HG03571 (cell line): ENCODE data around the gene CNOT11.
"Not testable (repeated sequence)": the region's sequence is repeated elsewhere in the genome, so short reads cannot be mapped to it uniquely, and the experiment has no call there.

Experiments
- ATAC-seq: cut with Tn5 transposase; IDR thresholded peaks from one replicate; pipeline ENCODE4 v1.9.1; 2021; ENCODE audit not compliant: unreplicated experiment

The CNOT11 gene

DNA sequence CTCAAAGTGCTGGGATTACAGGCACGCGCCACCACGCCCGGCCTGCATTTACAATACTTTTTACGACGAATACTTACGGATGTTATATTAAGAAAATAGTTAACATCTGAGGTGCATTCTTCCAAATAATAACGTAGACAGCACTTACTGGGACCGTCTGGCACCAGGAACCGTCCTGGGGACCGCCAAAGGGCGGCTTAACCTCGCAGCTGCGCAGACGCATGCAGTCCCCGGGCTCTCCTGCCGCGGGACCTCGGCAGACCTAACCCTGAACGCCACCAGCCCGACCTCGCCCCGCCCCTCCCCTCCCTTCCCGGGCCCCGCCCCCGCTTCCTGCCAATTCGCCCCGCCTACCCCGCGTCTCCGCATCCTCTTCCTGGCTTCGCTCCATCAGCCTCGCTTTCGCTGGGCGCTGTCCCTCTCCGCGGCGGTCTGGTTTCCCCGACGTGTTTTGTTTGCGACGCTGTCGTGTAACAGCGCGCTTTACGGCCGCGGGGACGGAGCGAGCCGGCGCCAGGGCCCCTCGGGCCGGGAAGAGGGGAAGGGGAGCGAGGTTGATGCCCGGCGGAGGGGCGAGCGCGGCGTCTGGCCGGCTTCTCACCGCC is at the start of gene CNOT11:
CNOT11 (plus strand) TSS at position 479 of the 605 bp plus-strand sequence; CDS start at position 558, 79 bp downstream.
- peak; percentile 85 for ATAC-seq

DNA sequence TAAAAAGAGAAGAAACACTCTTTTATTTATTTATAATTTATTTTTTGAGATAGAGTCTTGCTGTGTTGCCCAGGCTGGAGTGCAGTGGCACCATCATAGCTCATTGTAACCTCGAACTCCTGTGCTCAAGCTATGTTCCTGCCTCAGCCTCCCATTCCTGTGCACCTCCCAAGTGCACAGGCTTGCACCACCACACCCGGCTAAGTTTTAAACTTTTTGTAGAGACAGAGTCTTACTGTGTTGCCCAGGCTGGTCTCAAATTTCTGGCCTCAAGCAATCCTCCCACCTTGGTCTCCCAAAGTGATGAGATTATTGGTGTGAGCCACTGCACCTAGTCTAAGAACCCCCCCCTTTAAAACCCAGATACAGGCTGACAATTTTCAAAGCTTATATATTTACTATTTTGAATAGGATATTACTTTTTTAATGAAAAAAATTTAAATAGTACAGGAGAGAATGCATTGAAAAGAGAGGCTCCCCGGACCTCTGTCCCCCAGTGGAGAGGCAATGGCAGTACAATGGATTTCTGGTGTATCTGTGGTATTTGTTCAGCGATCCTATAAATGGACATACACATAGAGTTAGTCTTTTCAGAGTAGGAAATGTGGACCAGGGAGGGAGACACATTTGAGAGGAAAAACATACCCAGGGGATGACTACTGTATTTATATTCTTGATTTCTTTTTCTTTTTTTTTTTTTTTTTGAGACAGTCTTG is 48.1 kb upstream of the CNOT11 start:
- no peak for ATAC-seq

DNA sequence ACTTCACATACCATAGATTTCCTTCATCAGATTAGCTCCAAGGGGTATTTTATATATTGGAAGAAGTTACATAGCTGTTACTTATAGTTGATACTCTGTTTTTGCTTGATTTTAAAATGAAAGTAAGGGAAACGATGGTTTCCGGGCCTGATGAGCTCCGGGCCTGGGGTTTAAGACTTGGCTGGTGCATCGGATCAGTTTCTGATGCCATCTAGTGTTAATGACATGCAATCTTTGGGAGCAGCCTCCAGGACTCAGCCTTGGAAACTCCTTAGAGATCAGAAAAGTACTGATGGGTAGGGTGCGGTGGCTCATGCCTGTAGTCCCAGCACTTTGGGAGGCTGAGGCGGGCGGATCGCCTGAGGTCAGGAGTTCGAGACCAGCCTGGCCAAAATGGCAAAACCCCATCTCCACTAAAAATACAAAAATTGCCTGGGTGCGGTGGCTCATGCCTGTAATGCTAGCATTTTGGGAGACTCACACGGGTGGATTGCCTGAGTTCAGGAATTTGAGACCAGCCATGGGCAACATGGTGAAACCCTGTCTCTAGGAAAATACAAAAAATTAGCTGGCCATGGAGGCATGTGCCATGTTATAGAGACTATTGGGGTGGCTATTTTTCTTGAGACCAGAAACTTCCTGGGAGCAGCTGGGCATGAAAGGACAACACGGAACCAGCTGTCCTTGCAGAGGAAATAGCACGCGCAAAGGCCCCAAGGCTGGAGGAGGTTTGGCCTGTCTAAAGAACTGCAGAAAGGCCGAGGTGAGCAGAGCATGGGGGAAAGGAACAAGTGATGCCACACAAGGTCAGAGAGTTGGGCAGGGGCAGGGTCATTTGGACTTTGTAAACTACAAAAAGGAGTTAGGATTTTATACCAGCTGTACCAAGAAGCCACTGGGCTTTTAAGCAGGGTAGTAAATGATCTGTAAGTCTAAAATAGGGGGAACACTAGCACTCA is 46.9 kb upstream of the CNOT11 start:
- no peak for ATAC-seq

DNA sequence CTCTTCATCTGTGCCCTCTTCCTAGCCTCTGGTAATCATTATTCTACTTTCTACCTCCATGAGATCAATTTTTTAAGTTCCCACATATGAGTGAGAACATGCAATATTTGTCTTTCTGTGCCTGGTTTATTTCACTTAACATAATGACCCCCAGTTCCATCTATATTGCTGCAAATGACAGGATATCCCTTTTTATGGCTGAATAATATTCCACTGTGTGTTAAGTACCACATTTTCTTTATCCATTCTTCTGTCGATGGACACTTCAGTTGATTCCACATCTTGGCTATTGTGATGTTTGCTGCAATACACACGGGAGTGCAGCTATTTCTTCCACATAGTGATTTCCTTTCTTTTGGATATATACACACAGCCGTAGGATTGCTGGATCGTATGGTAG is 43.9 kb upstream of the CNOT11 start:
- ATAC-seq = no peak

DNA sequence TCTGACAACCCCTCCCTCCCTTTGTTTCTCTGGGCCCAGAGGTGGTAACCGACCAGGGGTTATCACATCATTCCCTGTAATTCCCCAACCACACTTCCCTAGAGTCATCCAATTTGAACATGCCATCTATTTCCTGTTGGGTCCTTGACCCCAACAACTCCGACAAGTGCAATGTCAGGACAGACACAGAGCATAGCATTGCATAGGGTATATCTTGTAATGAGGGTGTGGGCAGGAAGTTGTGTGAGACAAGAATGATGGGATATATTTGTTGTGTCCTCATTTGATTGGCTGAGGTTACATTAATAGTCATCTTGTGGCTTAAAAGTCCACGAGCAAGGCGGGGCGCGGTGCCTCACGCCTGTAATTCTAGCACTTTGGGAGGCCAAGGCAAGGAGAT is 33.4 kb upstream of the CNOT11 start:
- no peak for ATAC-seq

DNA sequence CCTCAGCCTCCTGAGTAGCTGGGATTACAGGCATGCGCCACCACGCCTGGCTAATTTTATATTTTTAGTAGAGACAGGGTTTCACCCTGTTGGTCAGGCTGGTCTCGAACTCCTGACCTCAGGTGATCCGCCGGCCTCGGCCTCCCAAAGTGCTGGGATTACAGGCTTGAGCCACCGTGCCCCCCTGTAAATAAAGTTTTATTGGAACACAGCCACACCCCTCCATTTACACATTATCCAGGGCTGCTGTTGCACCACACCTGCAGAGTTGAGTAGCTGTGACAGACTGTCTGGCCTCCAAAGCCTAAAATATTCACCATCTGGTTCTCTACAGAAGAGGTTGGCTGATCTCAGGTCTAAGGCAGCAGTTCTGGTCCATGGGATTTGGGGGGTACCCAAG is 32.6 kb upstream of the CNOT11 start:
- not testable (repeated sequence) for ATAC-seq

DNA sequence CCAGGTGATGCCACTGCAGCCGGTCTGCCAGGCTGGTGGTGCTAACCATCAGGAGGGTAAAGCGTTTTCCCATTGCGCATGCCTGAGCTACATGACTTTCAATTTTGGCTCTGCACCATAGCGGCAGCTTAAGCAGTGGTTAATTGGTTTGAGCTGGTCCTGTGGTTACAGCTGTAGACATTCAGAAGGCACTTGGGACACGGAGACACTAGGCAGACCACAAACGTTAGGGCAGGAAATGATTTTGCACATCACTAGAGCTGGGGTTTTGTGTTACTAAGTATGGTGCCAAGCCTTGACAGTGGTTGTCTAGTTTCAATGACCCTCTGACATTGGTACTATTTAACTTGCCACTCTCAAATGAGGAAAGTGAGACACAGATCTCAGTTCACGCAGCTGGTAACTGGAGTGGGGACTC is 28.9 kb upstream of the CNOT11 start:
- peak; percentile 100 for ATAC-seq

DNA sequence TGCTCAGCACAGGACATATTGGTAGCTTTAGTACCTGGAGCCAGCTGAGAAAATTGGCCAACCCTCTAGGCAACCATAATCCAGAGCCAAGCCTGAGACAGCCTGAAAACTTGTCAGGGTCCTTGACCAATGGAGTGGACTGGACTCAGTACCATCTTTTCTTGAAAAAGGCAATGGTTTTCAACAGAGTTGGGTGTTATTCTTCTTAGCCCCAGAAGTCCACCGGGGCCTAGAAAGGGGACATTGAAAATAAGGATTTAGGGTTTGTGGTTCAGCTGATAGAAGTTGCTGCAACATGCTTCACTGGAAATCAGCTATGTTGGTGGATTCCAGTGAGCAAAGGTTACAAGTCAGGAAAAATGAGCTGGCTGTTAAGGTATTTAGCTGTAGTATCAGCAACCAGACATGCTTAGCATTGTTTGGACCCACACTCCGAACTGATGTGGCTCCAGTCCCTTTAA is 22.1 kb upstream of the CNOT11 start:
- ATAC-seq = no peak

DNA sequence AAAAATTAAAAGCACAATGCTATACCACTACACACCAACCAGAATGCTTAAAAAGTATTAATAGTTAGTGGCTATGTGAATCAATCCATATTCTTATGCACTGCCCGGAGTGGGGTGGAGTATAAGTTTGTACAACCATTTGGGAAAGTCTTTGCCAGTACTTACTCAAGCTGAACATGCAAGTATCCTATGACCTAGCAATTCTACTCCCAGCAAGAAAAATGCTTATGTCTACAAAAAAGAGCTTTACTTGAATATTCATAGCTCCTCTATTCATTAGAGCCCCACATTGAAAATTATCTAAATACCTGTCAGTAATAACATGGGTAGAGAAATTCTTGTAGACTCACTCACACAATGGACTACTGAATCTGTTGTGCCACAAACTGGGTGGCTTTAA is 21.4 kb upstream of the CNOT11 start:
- no peak for ATAC-seq

DNA sequence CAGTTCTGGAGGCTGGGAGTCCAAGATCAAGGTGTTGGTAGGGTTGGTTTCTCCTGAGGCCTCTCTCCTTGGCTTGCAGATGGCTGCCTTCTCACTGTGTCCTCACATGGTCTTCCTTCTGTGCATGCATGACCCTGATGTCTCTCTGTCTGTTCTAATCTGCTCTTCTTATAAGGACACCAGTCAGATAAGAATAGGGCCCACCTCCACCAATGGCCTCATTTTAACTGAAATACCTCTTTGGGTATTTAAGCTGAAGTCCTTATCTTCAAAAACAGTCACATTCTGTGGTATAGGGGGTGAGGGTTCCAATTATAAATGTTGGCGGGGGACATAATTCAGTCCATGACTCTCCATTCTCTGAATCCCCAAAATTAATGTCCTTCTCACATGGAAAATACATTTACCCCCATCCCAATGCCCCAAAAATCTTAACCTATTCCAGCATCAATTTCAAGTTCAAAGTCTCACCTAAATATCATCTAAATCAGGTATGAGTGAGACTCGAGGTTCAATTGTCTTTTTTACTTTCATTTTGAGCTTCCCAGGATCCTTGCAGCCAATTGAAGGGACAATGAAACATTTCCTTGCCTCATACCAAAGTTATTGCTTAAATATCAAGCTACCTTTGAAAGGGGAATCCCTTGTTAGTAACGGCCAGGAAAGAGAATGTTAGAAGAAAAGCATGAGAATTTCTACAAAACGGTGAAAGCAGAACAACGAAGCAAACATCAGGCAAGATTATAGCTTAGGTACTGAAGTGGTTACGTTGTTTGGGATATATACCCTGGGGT is 20.6 kb upstream of the CNOT11 start:
- no peak for ATAC-seq

DNA sequence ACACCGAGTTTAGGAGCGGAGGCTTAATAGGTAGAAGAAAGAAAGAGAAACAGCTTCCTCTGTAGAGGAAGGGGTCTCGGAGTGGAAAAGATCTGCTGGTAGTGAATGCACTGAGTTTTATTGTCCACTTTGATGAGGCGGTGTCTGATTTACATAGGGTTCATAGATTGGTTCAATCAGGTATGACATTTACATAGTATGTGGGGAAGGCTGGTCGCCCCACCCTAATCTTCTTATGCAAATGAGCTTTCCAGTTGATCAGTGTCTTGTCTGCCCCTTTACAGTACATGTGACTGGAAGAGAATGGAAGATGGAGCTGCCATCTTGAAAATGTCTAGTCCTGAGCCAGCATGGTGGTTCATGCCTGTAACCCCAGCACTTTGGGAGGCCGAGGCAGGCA is 19.9 kb upstream of the CNOT11 start:
- no peak for ATAC-seq

DNA sequence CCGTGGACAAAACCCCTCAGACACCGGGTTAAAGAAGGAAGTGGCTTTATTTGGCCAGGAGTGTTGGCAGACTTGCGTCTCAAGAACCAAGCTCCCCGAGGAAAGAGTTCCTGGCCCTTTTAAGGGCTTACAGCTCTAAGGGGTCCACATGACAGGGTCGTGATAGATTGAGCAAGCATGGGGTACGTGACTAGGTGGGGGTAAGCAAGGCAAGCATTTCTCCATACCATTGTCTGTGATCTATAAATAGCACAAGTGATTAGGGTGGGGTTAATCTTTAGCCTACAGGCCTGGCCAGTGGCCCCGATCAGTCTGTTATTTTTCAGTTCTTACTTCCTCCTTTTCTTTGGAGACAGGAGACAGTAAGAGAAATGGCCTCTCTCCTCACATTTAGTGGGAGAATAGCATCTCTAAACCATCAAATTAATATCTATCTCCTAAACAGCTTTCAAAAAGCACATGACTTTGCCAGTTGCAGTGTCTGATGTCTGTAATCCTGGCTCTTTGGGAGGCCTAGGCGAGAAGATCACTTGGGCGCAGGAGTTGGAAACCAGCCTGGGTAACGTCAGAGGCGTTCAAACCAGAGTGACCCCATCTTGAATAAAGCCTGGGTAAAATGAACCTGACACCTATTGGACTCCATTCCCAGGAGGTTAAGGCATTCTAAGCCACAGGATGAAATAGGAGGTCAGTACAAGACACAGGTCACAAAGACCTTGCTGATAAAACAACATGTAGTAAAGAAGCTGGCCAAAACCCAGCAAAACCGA is 18.3 kb upstream of the CNOT11 start:
- no peak for ATAC-seq

DNA sequence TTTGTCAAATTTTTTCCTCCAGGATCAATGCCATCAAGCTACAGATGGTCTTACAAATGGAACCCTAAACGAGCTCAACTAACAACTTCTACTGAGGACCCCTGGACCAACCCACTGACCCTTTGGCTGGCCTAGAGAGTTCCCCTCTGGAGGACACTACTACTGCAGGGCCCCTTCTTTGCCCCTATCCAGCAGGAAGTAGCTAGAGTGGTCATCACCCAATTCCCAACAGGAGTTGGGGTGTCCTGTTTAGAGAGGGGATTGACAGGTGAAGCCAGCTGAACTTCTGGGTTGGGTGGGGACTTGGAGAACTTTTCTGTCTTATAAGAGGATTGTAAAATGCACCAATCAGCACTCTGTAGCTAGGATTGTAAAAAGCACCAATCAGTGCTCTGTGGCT is 16.7 kb upstream of the CNOT11 start:
- ATAC-seq = not testable (repeated sequence)

DNA sequence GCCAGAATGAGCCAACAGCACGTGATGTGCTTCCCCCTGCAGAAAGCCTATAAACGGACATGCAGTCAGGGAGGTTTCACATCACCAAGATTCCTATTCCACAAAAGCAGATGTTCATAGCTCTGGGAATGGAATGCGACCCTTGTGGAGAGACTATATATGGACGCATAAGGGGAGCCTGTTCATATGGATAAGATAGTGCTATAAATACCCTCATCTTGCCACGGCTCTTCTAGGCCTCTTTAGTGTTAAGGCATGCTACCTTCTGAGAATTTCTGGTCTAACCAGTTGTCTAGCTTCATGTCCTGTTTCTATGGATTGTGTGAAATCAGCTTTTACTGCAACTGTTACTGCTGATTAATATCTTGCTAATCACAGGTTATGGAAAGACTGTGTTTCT is 14.7 kb upstream of the CNOT11 start:
- ATAC-seq = not testable (repeated sequence)

DNA sequence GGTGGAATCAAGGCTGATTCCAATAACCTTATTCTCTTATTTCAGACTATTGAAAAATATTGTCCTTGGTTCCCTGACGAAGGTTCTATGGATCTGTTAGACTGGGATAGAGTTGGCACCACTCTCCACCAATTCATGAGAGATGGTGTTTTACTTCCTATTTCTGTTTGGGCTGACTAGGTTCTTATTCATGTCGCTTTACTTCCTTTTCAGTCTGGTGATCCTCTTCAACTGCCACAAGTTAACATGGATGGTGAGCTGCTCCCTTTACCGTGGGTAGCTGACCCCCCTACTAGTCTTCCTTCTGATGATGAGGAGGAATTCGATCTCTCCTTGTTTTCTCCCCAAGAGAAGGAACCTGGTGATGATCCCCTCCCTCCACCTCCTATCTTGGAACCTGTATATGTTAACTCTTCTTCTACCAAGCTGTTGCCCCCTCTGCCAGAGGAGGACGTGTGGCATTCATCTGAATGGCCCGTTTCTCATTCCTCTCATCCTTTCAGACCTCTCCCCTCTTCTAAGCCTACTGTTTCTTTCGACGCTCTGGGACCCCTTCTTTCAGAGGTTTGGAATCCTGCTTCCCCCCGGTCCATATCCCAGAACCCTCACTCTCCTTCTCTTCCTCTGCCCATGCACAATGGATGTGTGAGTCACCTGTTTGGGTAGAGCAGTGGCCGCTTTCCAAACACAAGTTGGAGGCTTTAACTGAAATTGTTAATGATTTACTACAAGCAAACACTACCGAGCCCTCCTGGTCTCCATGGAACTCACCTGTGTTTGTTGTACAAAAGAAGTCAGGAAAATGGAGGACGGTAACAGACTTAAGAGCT is 13.5 kb upstream of the CNOT11 start:
- no peak for ATAC-seq

DNA sequence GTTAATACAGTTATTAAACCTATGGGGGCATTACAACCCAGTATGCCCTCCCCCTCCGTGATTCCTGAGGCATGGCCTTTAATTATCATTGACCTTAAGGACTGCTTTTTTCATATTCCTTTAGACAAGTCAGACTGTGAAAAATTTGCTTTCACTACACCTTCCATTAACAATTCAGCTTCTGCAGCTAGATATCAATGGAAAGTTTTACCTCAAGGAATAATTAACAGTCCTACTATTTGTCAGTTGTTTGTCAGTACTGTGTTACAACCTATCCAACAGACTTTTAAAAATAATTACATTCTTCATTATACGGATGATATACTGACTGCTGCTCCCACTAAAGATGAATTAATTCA is 12.9 kb upstream of the CNOT11 start:
- ATAC-seq = not testable (repeated sequence)

DNA sequence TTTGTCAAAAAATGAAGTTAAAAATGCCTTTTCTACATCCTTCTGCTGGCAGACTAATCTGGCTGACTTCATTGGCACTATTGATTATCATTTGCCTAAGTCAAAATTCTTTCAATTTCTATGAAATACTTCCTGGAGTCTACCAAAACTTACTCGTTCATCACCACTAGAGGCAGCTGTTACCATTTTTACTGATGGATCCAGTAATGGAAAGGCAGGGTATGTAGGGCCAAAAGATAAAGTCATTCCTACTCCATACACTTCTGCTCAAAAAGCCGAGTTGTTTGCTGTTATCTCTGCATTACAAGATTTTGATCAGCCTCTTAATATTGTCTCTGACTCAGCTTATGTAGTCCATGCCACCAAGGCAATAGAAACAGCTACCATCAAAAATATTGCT is 12.0 kb upstream of the CNOT11 start:
- ATAC-seq = not testable (repeated sequence)

DNA sequence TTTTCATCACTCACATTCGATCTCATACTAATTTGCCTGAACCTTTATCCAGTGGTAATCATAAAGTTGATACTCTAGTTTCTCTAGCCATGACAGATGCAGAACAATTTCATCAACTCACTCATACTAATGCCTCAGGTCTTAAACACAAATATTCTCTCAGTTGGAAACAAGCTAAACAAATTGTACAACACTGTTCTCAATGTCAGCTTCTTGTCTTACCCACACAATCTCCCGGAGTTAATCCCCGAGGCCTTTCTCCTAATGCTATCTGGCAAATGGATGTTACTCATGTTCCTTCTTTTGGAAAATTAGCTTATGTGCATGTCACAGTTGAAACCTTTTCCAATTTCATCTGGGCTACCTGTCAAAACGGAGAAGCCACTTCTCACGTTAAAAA is 11.5 kb upstream of the CNOT11 start:
- ATAC-seq = no peak

DNA sequence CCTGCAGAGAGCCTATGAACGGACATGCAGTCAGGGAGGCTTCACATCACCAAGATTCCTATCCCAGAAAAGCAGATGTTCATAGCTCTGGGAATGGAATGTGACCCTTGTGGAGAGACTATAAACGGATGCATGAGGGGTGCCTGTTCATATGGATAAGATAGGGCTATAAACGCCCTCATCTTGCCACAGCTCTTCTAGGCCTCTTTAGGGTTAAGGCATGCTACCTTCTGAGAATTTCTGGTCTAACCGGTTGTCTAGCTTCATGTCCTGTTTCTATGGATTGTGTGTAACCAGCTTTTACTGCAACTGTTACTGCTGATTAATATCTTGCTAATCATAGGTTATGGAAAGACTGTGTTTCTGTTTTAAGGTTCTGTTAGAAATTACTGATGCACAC is 8.3 kb upstream of the CNOT11 start:
- ATAC-seq = not testable (repeated sequence)
